GM19324 (cell line): Measurements from ENCODE around the gene MAP7D1.
"Not testable (repeated sequence)": the region's sequence is repeated elsewhere in the genome, so short reads cannot be mapped to it uniquely, and the experiment has no call there.

Source experiments
- ATAC-seq: cut with Tn5 transposase; IDR thresholded peaks from one replicate; pipeline ENCODE4 v1.9.1; 2021; ENCODE audit warnings: mild to moderate bottlenecking, moderate library complexity; ENCODE audit not compliant: unreplicated experiment, low FRiP score

The MAP7D1 gene

DNA sequence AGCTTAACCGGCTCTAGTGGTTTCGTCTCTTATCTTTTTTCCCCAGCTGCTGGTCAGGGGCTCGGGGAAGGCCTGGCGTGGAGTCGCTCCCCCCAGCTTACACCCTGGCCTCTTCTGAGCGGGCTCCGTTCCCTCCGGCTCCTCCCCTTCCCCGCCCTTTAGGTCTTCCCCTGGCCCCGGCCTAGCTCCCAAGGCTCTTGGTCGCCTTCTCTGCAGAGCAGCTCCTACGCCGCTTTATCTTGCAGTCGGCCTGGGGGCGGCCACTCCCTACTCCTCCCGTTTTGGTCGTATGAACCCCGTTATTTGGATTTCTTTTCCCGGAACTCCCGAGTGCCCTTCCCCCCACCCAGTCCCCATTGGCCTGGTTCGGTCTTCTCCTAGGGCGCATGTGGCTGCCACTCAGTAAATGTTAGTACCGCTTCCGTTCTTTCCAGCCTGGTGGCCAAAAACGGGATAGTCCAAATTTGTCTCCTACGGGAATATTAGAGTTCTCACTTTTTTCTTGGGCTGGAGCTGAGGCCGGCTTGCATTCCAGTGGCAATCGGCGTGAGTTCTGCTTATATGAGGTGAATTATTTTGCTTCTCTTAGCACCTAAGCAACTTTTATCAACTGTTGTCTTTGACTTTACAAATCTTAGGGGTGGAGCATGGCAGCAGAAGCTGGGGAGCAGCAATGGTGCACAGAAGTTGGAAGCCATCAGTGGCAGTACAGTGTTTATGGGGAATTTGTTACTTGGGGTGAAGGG, 68.8 kb downstream of the MAP7D1 start:
- peak; percentile 38 for ATAC-seq

- ATAC-seq, result no peak
These were observed 69.4 kb downstream of the MAP7D1 start for GRCh38 chr1:36225283-36225899.

- ATAC-seq, result not testable (repeated sequence)
These were observed 74.3 kb downstream of the MAP7D1 start for GRCh38 chr1:36230279-36230678.
